OCI-LY7 (cell line): Measurements from ENCODE around the gene BRK1. TPM values are rescaled to one million over a fixed set of nuclear protein-coding genes. Genes with fewer than 3 reads are reported as not detected.
"Not testable (repeated sequence)": the region's sequence is repeated elsewhere in the genome, so short reads cannot be mapped to it uniquely, and the experiment has no call there.

Experiments
- BruUV-seq: library from RNA; stranded (reverse); fragments of 400-500 nt; replicated peaks from 2 replicates; lab custom pipeline; 2021; lab: Mats Ljungman, UMichigan
- CTCF ChIA-PET: fragments of 300-600 bp; sonication (Branson Sonifier 250); formaldehyde crosslinking; loops from one replicate; lab custom pipeline; 2022; ENCODE audit warnings: antibody characterized with exemption; ENCODE audit not compliant: unreplicated experiment; lab: Charles Lee
- POLR2A ChIA-PET: fragments of 300-600 bp; sonication (Branson Sonifier 250); formaldehyde crosslinking; loops from one replicate; lab custom pipeline; 2022; ENCODE audit warnings: antibody characterized with exemption; lab: Charles Lee
- DNase-seq: peaks from one replicate; pipeline ENCODE4 v3.0.0-alpha.2; 2015; ENCODE audit warnings: low spot score
- H2AFZ ChIP-seq: fragments of 200-600 bp; sonication (generic), shearing (Covaris generic); 2 replicates; pipeline ENCODE4 v1.6.1; 2014; ENCODE audit warnings: mild to moderate bottlenecking, antibody characterized with exemption, low read length, moderate library complexity
- H3K27ac ChIP-seq: fragments of 200-600 bp; sonication (generic); 2 replicates; pipeline ENCODE4 v1.5.1; 2014; ENCODE audit warnings: mixed run types, low read depth, mild to moderate bottlenecking, moderate library complexity, low read length, inconsistent platforms; ENCODE audit not compliant: poor library complexity, severe bottlenecking
- H3K36me3 ChIP-seq: fragments of 200-600 bp; sonication (generic); 2 replicates; pipeline ENCODE4 v1.6.1; 2014; ENCODE audit warnings: mild to moderate bottlenecking, antibody characterized with exemption, low read length, moderate library complexity, mixed read lengths; ENCODE audit not compliant: insufficient read depth
- H3K4me1 ChIP-seq: fragments of 200-600 bp; sonication (generic); 2 replicates; pipeline ENCODE4 v1.5.1; 2014; ENCODE audit warnings: mild to moderate bottlenecking, low read length; ENCODE audit not compliant: insufficient read depth, poor library complexity, severe bottlenecking
- H3K4me2 ChIP-seq: fragments of 200-600 bp; sonication (generic); 2 replicates; pipeline ENCODE4 v1.6.1; 2014; ENCODE audit warnings: mild to moderate bottlenecking, low read length
- H3K4me3 ChIP-seq: fragments of 200-600 bp; sonication (generic); 2 replicates; pipeline ENCODE4 v1.5.1; 2014; ENCODE audit warnings: mild to moderate bottlenecking, low read depth, low read length; ENCODE audit not compliant: poor library complexity, severe bottlenecking
- H3K79me2 ChIP-seq: fragments of 200-600 bp; sonication (generic); 2 replicates; pipeline ENCODE4 v1.6.1; 2016; ENCODE audit warnings: low read depth, mild to moderate bottlenecking, low read length, moderate library complexity, mixed read lengths; ENCODE audit not compliant: insufficient read depth
- H3K9me2 ChIP-seq: fragments of 200-600 bp; sonication (generic); 2 replicates; pipeline ENCODE4 v1.6.1; 2016; ENCODE audit warnings: mild to moderate bottlenecking, low read length, mixed read lengths; ENCODE audit not compliant: insufficient read depth
- H3K9me3 ChIP-seq: fragments of 200-600 bp; sonication (generic); 2 replicates; pipeline ENCODE4 v1.6.1; 2014; ENCODE audit warnings: mild to moderate bottlenecking, mixed run types, low read length, mixed read lengths
- H4K20me1 ChIP-seq: fragments of 200-600 bp; sonication (generic); 2 replicates; pipeline ENCODE4 v1.6.1; 2014; ENCODE audit warnings: mild to moderate bottlenecking, antibody characterized with exemption, low read length, moderate library complexity, mixed read lengths; ENCODE audit not compliant: insufficient read depth
- CTCF ChIP-seq: fragments of 200-600 bp; sonication (generic); conservative IDR thresholded peaks from 2 replicates; pipeline ENCODE4 v1.5.1; 2014; ENCODE audit warnings: mild to moderate bottlenecking, antibody characterized with exemption, low read length, moderate library complexity, mixed read lengths
- EZH2phosphoT487 ChIP-seq: fragments of 200-600 bp; sonication (generic); IDR thresholded peaks from 2 replicates; pipeline ENCODE4 v1.6.1; 2018; ENCODE audit warnings: low read depth, borderline replicate concordance, mild to moderate bottlenecking, mixed run types, antibody characterized with exemption, low read length, moderate library complexity, mixed read lengths
- intact Hi-C: fragments of 100-400 bp; cut with micrococcal nuclease; formaldehyde crosslinking; loops from one replicate; pipeline ENCODE4 v1.10.0; 2022; ENCODE audit not compliant: unreplicated experiment
- total RNA-seq, 2 experiments: library from RNA; depleted of rRNA in 1 of 2; stranded (reverse); fragments of >200 nt in 1 of 2; shearing (Covaris generic) in 1 of 2; gene quantifications; 2 replicates each; pipeline ENCODE4 v1.2.3, GENCODE V29; 2014 to 2022

Gene BRK1
- total RNA-seq, 2 experiments from 2014 or later, result 80.4 to 102 TPM

- H2AFZ ChIP-seq, result no peak overlapping the region
- no peak for DNase-seq
- ChIA-PET POLR2A (no interaction called here), CTCF (no interaction called here)
- no peaks in the 10 kb centered on the region for H3K9me2 ChIP-seq
- TF ChIP-seq EZH2phosphoT487 (no peak), CTCF (no peak)
- H3K79me2 ChIP-seq, result peaks cover 3% of the 10 kb centered on the region; the same call in 1 of the 2 replicates
- H4K20me1 ChIP-seq, result no peaks in the 10 kb centered on the region
- intact Hi-C loops, result no loop called here
- H3K36me3 ChIP-seq, result peaks cover 52% of the 10 kb centered on the region
- no peak overlapping the region for H3K4me3 ChIP-seq
- BruUV-seq, result no TSS peak
- no peak overlapping the region for H3K4me2 ChIP-seq
- H3K9me3 ChIP-seq, result no peaks in the 10 kb centered on the region
- no peak overlapping the region for H3K27ac ChIP-seq
- H3K4me1 ChIP-seq, result no peaks in the 10 kb centered on the region
Measured at GRCh38 chr3:10155123-10155472, 39.6 kb downstream of the BRK1 start.

- no TSS peak for BruUV-seq
- CTCF ChIA-PET, result no interaction called here
- Histone ChIP-seq H3K4me3 (no peak overlapping the region), H3K27ac (no peak overlapping the region), H3K4me1 (no peaks in the 10 kb centered on the region), H3K4me2 (no peak overlapping the region), H3K79me2 (peaks cover 3% of the 10 kb centered on the region; the same call in 1 of the 2 replicates), H4K20me1 (no peaks in the 10 kb centered on the region), H2AFZ (no peak overlapping the region), H3K9me3 (no peaks in the 10 kb centered on the region), H3K9me2 (no peaks in the 10 kb centered on the region), H3K36me3 (peaks cover 47% of the 10 kb centered on the region)
- intact Hi-C loops, result no loop called here
- no peak for DNase-seq
- TF ChIP-seq EZH2phosphoT487 (no peak), CTCF (no peak)
- POLR2A ChIA-PET, result no interaction called here
Measured at GRCh38 chr3:10155658-10156057, 40.2 kb downstream of the BRK1 start.

- H2AFZ ChIP-seq, result no peak overlapping the region
- H4K20me1 ChIP-seq, result no peaks in the 10 kb centered on the region
- DNase-seq, result no peak
- no peaks in the 10 kb centered on the region for H3K79me2 ChIP-seq
- H3K9me2 ChIP-seq, result no peaks in the 10 kb centered on the region
- H3K36me3 ChIP-seq, result peaks cover 33% of the 10 kb centered on the region
- H3K27ac ChIP-seq, result no peak overlapping the region
- H3K9me3 ChIP-seq, result no peaks in the 10 kb centered on the region
- no peaks in the 10 kb centered on the region for H3K4me1 ChIP-seq
- H3K4me2 ChIP-seq, result no peak overlapping the region
- CTCF ChIA-PET, result no interaction called here
- TF ChIP-seq EZH2phosphoT487, result no peak
- intact Hi-C loops, result no loop called here
- POLR2A ChIA-PET, result no interaction called here
- BruUV-seq, result no TSS peak
- H3K4me3 ChIP-seq, result no peak overlapping the region
Measured at GRCh38 chr3:10157031-10157430, 41.6 kb downstream of the BRK1 start.

- H3K36me3 ChIP-seq, result peaks cover 18% of the 10 kb centered on the region
- intact Hi-C loops, BruUV-seq, H4K20me1 ChIP-seq, H3K4me1 ChIP-seq, H2AFZ ChIP-seq, H3K4me2 ChIP-seq, H3K79me2 ChIP-seq, H3K9me3 ChIP-seq, DNase-seq, H3K9me2 ChIP-seq, H3K4me3 ChIP-seq, H3K27ac ChIP-seq, CTCF ChIA-PET: not testable (repeated sequence)
- POLR2A ChIA-PET, result interaction anchor here (0.6 kb wide), 1 partner anchor 41 kb away, joined by 3 read pairs; no protein-coding TSS in a partner anchor
Measured at GRCh38 chr3:10158555-10158954, 43.1 kb downstream of the BRK1 start.
